ENCODE data around the gene SLC17A7. TPM values are rescaled to one million over a fixed set of nuclear protein-coding genes. Genes with fewer than 3 reads are reported as not detected.

Gene SLC17A7
- total RNA-seq, 4 donors from 2014 or later, result 0.38 to 1.4 (median 0.97) TPM

DNA sequence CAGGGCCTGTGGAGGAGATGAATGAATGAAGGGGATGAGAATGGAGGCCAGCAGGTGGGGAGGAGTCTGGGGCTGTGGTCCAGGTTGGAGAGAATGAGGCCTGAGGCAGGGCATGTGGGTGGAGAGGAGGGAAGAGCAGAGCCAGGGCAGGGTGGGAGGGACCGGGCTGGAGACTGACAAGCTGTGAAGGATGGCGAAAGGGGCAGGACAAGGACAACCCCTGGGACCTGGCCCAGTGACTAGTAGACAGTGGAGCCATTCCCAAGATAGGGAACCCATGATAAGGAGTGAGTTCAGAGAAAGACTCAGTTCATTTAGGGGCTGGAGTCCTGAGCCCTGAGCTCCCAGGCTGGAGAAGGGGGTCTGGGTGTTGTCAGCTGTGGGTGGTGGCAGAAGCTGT is 21.1 kb downstream of the SLC17A7 start:
- intact Hi-C loops (cut with DNase I; ENCODE audit: low total_unique reads), result no loop called here
- WGBS, 2 donors, result 73 to 82% methylated on average over 2 of the region's 2 CpGs
- no peak for DNase-seq (ENCODE audit: low spot score in 2 of 2)
- TF ChIP-seq, protein P1, sequence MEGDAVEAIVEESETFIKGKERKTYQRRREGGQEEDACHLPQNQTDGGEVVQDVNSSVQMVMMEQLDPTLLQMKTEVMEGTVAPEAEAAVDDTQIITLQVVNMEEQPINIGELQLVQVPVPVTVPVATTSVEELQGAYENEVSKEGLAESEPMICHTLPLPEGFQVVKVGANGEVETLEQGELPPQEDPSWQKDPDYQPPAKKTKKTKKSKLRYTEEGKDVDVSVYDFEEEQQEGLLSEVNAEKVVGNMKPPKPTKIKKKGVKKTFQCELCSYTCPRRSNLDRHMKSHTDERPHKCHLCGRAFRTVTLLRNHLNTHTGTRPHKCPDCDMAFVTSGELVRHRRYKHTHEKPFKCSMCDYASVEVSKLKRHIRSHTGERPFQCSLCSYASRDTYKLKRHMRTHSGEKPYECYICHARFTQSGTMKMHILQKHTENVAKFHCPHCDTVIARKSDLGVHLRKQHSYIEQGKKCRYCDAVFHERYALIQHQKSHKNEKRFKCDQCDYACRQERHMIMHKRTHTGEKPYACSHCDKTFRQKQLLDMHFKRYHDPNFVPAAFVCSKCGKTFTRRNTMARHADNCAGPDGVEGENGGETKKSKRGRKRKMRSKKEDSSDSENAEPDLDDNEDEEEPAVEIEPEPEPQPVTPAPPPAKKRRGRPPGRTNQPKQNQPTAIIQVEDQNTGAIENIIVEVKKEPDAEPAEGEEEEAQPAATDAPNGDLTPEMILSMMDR (IDR thresholded peaks at IDR 0.05), result no peak
- no peak for TF ChIP-seq POLR2A (IDR thresholded peaks at IDR 0.05)
- no peak overlapping the region for H3K4me3 ChIP-seq (ENCODE audit: low read depth, poor library complexity, severe bottlenecking)

DNA sequence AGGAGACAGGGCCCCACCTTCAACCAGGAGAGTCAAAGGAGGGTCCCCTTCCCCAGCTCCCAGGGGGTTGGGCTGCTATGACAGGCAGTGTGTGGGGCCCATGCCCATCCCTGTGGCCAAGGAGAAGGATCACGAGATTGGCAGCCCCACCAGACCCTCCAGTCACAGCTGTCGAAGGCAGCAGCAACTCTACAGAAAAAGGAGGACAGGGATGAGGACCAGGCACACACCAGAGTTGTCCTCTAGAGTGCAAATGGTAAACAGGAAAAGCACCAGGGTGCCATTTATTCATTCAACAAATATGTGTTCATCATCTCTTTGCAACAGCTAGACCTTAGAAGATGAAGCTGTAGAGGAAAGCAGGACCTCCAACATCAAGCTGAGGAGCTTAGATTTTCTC is 22.2 kb downstream of the SLC17A7 start:
- intact Hi-C loops (cut with DNase I; ENCODE audit: low total_unique reads), result no loop called here
- whole genome bisulfite sequencing, 2 donors, result 74 to 80% methylated on average over 2 of the region's 2 CpGs
- no peak for TF ChIP-seq POLR2A (IDR thresholded peaks at IDR 0.05)
- TF ChIP-seq, protein P1 (IDR thresholded peaks at IDR 0.05), result no peak
- no peak for DNase-seq (ENCODE audit: low spot score in 2 of 2)
- H3K4me3 ChIP-seq (ENCODE audit: low read depth, poor library complexity, severe bottlenecking), result no peak overlapping the region

DNA sequence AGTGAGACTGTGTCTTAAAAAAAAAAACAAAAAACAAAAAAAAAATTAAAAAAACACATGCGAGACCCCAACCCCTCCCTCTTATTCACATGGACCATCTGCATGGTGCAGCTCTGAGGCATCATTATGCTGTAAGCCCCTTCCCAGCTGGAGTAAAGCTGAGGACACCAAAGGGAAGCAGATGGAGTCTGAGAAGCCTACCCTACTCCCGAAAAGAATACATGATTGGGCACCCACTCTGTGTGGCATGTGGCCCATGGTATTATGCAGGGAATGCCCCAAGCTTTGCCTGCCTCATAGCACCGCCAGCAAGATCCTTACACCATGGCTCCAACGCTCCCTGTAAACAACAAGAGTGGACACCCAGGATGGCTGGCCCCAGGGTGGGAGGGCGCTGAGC is 22.8 kb downstream of the SLC17A7 start:
- TF ChIP-seq POLR2A (IDR thresholded peaks at IDR 0.05), result no peak
- TF ChIP-seq, protein P1 (IDR thresholded peaks at IDR 0.05), result no peak
- H3K4me3 ChIP-seq (ENCODE audit: low read depth, poor library complexity, severe bottlenecking), result no peak overlapping the region
- no peak for DNase-seq (ENCODE audit: low spot score in 2 of 2)
- intact Hi-C loops (cut with DNase I; ENCODE audit: low total_unique reads), result no loop called here
- WGBS, 2 donors, result 79 to 89% methylated on average over 5 of the region's 5 CpGs

DNA sequence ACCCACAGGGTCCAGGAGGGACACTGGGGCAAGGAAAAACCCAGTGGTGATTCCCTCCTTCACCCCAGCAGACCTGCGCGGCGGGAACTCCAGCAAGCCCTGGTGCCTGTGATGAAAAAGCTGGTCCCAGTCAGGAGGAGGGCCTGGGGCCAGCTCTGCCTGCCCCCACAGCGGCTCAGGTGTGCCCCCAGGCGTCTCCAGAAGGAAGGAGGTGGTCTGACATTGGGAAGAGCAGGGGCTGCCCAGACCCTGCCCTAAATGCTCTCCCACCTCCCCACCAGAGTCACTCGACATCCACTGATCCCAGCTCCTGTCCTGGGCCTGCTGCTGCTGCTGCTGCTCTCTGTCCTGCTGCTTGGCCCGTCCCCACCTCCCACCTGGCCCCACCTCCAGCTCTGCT is 24.2 kb downstream of the SLC17A7 start:
- TF ChIP-seq, protein P1 (IDR thresholded peaks at IDR 0.05), result no peak
- no peak for DNase-seq (ENCODE audit: low spot score in 2 of 2)
- intact Hi-C loops (cut with DNase I; ENCODE audit: low total_unique reads), result no loop called here
- H3K4me3 ChIP-seq (ENCODE audit: low read depth, poor library complexity, severe bottlenecking), result no peak overlapping the region
- WGBS, 2 donors, result 59 to 63% methylated on average over 7 of the region's 7 CpGs

DNA sequence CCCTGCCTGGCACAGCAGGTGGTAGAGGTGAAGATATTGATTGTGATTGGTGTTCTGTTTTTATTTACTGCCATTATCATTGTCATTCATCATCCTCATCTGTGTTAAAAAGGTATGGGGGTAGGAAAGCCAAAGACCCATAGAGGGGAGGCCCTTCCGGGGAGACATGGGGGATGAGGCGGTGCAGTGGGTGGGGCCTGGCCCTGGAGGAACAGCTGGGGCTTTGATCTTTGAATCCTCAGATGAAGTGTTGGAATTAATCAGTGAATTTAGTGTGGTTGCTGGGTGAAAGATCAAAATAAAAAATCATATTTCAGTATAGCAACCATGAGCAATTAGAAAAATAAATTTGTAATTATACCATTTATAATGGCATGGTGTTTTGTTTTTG is 25.5 kb downstream of the SLC17A7 start:
- TF ChIP-seq, protein P1 (IDR thresholded peaks at IDR 0.05), result no peak
- no peak for TF ChIP-seq POLR2A (IDR thresholded peaks at IDR 0.05)
- DNase-seq (ENCODE audit: low spot score in 2 of 2), result no peak
- intact Hi-C loops (cut with DNase I; ENCODE audit: low total_unique reads), result no loop called here
- H3K4me3 ChIP-seq (ENCODE audit: low read depth, poor library complexity, severe bottlenecking), result no peak overlapping the region
- 71 to 83% methylated on average over 2 of the region's 2 CpGs for WGBS, 2 donors

DNA sequence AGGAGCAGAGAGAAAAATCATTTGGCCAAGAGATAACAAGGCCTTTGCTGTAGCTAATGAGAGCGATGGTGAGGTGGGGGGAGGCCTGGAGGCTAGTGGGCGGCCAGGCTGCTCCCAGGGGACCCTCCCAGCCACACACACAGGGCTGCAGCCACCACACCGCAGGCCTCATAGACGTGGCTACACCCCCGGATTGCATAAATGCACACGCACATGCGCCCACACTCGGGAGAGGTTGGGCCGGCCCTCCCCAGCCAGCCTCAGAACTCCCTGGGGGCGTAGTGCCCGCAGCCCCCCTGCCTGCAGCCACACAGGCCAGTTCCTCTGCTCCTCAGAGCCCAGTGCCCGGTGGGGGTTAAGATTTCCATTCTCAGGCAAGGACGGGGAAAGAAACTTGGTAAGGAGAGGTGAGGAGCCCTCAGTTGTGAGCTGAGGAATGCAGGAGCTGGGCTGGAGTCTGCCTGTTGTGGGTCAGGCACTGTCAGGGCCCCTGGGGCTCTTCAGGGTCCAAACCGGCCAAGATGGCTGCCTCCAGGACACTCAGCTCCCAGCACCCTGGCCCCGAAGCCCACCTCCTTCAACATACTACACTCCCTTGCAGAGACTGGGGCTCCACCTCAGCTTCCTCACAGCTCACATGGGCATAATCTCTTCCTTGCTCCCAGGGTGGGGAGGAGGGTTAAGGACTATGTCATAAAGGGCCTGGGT is 26.1 kb downstream of the SLC17A7 start:
- intact Hi-C loops (cut with DNase I; ENCODE audit: low total_unique reads), result no loop called here
- DNase-seq (ENCODE audit: low spot score in 2 of 2), result no peak
- no peak overlapping the region for H3K4me3 ChIP-seq (ENCODE audit: low read depth, poor library complexity, severe bottlenecking)
- WGBS, 2 donors, result 73 to 82% methylated on average over 5 to 15 of the region's 15 CpGs
- TF ChIP-seq, protein P1 (IDR thresholded peaks at IDR 0.05), result no peak
- no peak for TF ChIP-seq POLR2A (IDR thresholded peaks at IDR 0.05)

All from lower leg skin (tissue), 4 donors.